Neural cell (in vitro differentiated cells): ENCODE data around the gene DISP3. TPM values are rescaled to one million over a fixed set of nuclear protein-coding genes. Genes with fewer than 3 reads are reported as not detected.

Experiments
- H2AFZ ChIP-seq: fragments of 200-600, 300-800 bp; sonication (generic), shearing (Covaris generic); 2 replicates; pipeline ENCODE4 v1.6.0; 2014; ENCODE audit warnings: low read depth, mild to moderate bottlenecking, antibody characterized with exemption, low read length, moderate library complexity
- H3F3A ChIP-seq: fragments of 200-600 bp; shearing (Covaris generic); 2 replicates; pipeline ENCODE4 v1.6.1; 2016; ENCODE audit warnings: mild to moderate bottlenecking, moderate library complexity, mixed read lengths, antibody characterized with exemption, low read length; ENCODE audit not compliant: insufficient read depth, poor library complexity, severe bottlenecking
- H3K27ac ChIP-seq: fragments of 200-600, 300-800 bp; sonication (generic), shearing (Covaris generic); 2 replicates; pipeline ENCODE4 v1.5.1; 2014; ENCODE audit warnings: mild to moderate bottlenecking, low read length, moderate library complexity
- H3K27me3 ChIP-seq: fragments of 300-800, 200-600 bp; sonication (generic), shearing (Covaris generic); 2 replicates; pipeline ENCODE4 v1.6.0; 2014; ENCODE audit warnings: mild to moderate bottlenecking, low read depth, low read length, moderate library complexity; ENCODE audit not compliant: insufficient read depth
- H3K36me3 ChIP-seq: fragments of 300-800, 200-600 bp; sonication (generic), shearing (Covaris generic); 2 replicates; pipeline ENCODE4 v1.5.1; 2014; ENCODE audit warnings: mild to moderate bottlenecking, antibody characterized with exemption, low read length, moderate library complexity; ENCODE audit not compliant: insufficient read depth
- H3K4me2 ChIP-seq: fragments of 300-800, 200-600 bp; sonication (generic), shearing (Covaris generic); 2 replicates; pipeline ENCODE4 v1.6.0; 2014; ENCODE audit warnings: mild to moderate bottlenecking, low read length
- H3K4me3 ChIP-seq: fragments of 300-800, 200-600 bp; sonication (generic), shearing (Covaris generic); 2 replicates; pipeline ENCODE4 v1.5.1; 2014; ENCODE audit warnings: mild to moderate bottlenecking, low read length, moderate library complexity
- H3K79me2 ChIP-seq: fragments of 200-600 bp; shearing (Covaris generic); replicated peaks from 2 replicates; pipeline ENCODE4 v1.6.0; 2014; ENCODE audit warnings: mild to moderate bottlenecking, low read length, moderate library complexity; ENCODE audit not compliant: insufficient read depth
- H3K9ac ChIP-seq: fragments of 300-800, 200-600 bp; sonication (generic), shearing (Covaris generic); 2 replicates; pipeline ENCODE4 v1.6.1; 2016; ENCODE audit warnings: mild to moderate bottlenecking, low read length, mixed read lengths
- H3K9me2 ChIP-seq: fragments of 200-600 bp; shearing (Covaris generic); 2 replicates; pipeline ENCODE4 v1.6.1; 2016; ENCODE audit warnings: mild to moderate bottlenecking, low read length, mixed read lengths; ENCODE audit not compliant: insufficient read depth
- H3K9me3 ChIP-seq: fragments of 200-600, 300-800 bp; sonication (generic), shearing (Covaris generic); 2 replicates; pipeline ENCODE4 v1.6.1; 2016; ENCODE audit warnings: mild to moderate bottlenecking, mixed run types, low read length, moderate library complexity, mixed read lengths
- H4K20me1 ChIP-seq: fragments of 200-600 bp; shearing (Covaris generic); 2 replicates; pipeline ENCODE4 v1.6.1; 2016; ENCODE audit warnings: mild to moderate bottlenecking, mixed run types; ENCODE audit not compliant: insufficient read depth
- CTCF ChIP-seq: fragments of 450-650 bp; IDR thresholded peaks from 2 replicates; pipeline ENCODE4 v1.5.1; 2014; ENCODE audit warnings: antibody characterized with exemption, mild to moderate bottlenecking, moderate library complexity; ENCODE audit not compliant: poor library complexity, severe bottlenecking
- EP300 ChIP-seq: fragments of 450-650 bp; conservative IDR thresholded peaks from 2 replicates; pipeline ENCODE4 v1.6.1; 2014; ENCODE audit warnings: antibody characterized with exemption, mild to moderate bottlenecking, moderate library complexity; ENCODE audit not compliant: poor library complexity, severe bottlenecking
- EZH2 ChIP-seq: fragments of 200-600, 300-800 bp; shearing (Covaris generic), sonication (generic); IDR thresholded peaks from 2 replicates; pipeline ENCODE4 v1.6.1; 2014; ENCODE audit warnings: antibody characterized with exemption, low read length, borderline replicate concordance, mild to moderate bottlenecking; ENCODE audit not compliant: insufficient read depth, poor library complexity, severe bottlenecking
- MXI1 ChIP-seq: fragments of 450-650 bp; conservative IDR thresholded peaks from 2 replicates; pipeline ENCODE4 v1.6.1; 2014; ENCODE audit warnings: antibody characterized with exemption, mild to moderate bottlenecking; ENCODE audit not compliant: poor library complexity, severe bottlenecking
- POLR2AphosphoS5 ChIP-seq: IDR thresholded peaks from 2 replicates; pipeline ENCODE4 v1.6.1; 2012
- RAD21 ChIP-seq: fragments of 450-650 bp; conservative IDR thresholded peaks from 2 replicates; pipeline ENCODE4 v1.6.1; 2014; ENCODE audit warnings: antibody characterized with exemption, mild to moderate bottlenecking, moderate library complexity
- REST ChIP-seq: IDR thresholded peaks from 2 replicates; pipeline ENCODE4 v1.6.1; 2012; ENCODE audit warnings: borderline replicate concordance
- SMC3 ChIP-seq: fragments of 450-650 bp; conservative IDR thresholded peaks from 2 replicates; pipeline ENCODE4 v1.6.1; 2014; ENCODE audit warnings: antibody characterized with exemption, mild to moderate bottlenecking, moderate library complexity; ENCODE audit not compliant: poor library complexity
- TAF1 ChIP-seq: IDR thresholded peaks from 2 replicates; pipeline ENCODE4 v1.6.1; 2012; ENCODE audit warnings: low read depth
- polyA plus RNA-seq: library from polyadenylated mRNA; depleted of rRNA; stranded (reverse); fragments of >200 nt; gene quantifications from 2 replicates; pipeline ENCODE4 v1.2.3, GENCODE V29; 2014

DISP3 gene
- polyA plus RNA-seq, 1 donor from 2014 or later: 14.9 TPM

- H4K20me1 ChIP-seq: no peaks in the 10 kb centered on the region
- no peaks in the 10 kb centered on the region for H3F3A ChIP-seq
- H3K4me2 ChIP-seq: no peak overlapping the region
- no peak overlapping the region for H3K9ac ChIP-seq
- no peaks in the 10 kb centered on the region for H3K9me3 ChIP-seq
- no peaks in the 10 kb centered on the region for H3K36me3 ChIP-seq
- no peaks in the 10 kb centered on the region for H3K27me3 ChIP-seq
- TF ChIP-seq TAF1 (no peak), EP300 (no peak)
- no peak overlapping the region for H3K27ac ChIP-seq
- H2AFZ ChIP-seq: no peak overlapping the region
- H3K79me2 ChIP-seq: no peaks in the 10 kb centered on the region
- no peaks in the 10 kb centered on the region for H3K9me2 ChIP-seq
- no peak overlapping the region for H3K4me3 ChIP-seq
Observed at GRCh38 chr1:11573116-11573692, 94.2 kb downstream of the DISP3 start.

- no peak overlapping the region for H3K27ac ChIP-seq
- no peaks in the 10 kb centered on the region for H4K20me1 ChIP-seq
- H3K4me2 ChIP-seq: no peak overlapping the region
- no peaks in the 10 kb centered on the region for H3K36me3 ChIP-seq
- no peak overlapping the region for H3K9ac ChIP-seq
- no peak for TF ChIP-seq SMC3
- TF ChIP-seq REST: no peak
- TF ChIP-seq POLR2AphosphoS5: no peak
- TF ChIP-seq RAD21: no peak
- TF ChIP-seq MXI1: no peak
- TF ChIP-seq EP300: no peak
- TF ChIP-seq CTCF: no peak
- TF ChIP-seq TAF1: no peak
- no peak for TF ChIP-seq EZH2
- H3K9me2 ChIP-seq: no peaks in the 10 kb centered on the region
- H3K9me3 ChIP-seq: no peaks in the 10 kb centered on the region
- no peaks in the 10 kb centered on the region for H3K27me3 ChIP-seq
- no peaks in the 10 kb centered on the region for H3F3A ChIP-seq
- H2AFZ ChIP-seq: no peak overlapping the region
- H3K4me3 ChIP-seq: no peak overlapping the region
- H3K79me2 ChIP-seq: no peaks in the 10 kb centered on the region
Observed at GRCh38 chr1:11575553-11575952, 96.6 kb downstream of the DISP3 start.
